Left lobe of liver (tissue), 2 donors: Measurements from ENCODE around the gene SORCS3. TPM values are rescaled to one million over a fixed set of nuclear protein-coding genes. Genes with fewer than 3 reads are reported as not detected.

Experiments
- ATAC-seq: fragments of 200-7000 bp; cut with Tn5 transposase; one replicate; pipeline ENCODE4 v1.9.1; 2020; ENCODE audit warnings: mild to moderate bottlenecking, moderate library complexity
- DNase-seq: peaks from one replicate; pipeline ENCODE4 v3.0.0-alpha.2; 2020; ENCODE audit warnings: low spot score
- total RNA-seq: library from RNA; stranded (reverse); gene quantifications from one replicate; pipeline ENCODE4 v1.2.1, GENCODE V29; 2021
- donor health status: DM: no; HTN: no; CAD: no; lungs with moderate emphysema.
- donor health status: DM: no; HTN: yes; CAD: no.

SORCS3 gene
- total RNA-seq, 1 donor from 2014 or later, result not detected

DNA sequence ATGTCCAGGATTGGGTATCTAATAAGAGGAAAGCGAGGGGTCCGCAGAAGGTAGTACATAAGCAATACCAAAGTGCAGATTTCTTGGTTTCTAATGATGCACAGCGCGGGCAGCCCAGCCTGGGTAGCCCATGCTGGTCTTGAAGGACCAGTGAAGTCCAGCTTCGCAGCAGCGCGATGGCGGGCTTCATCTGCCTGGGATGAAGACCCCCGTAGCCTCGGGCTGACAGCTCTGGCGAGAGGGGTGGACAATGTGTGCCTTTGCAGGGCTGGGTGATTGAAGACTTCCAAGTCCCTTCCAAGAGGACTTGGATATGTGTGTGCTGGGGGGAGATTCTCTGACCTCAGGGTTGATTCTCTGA is 2.2 kb downstream of the SORCS3 start:
- DNase-seq (no peak), ATAC-seq (no peak)

DNA sequence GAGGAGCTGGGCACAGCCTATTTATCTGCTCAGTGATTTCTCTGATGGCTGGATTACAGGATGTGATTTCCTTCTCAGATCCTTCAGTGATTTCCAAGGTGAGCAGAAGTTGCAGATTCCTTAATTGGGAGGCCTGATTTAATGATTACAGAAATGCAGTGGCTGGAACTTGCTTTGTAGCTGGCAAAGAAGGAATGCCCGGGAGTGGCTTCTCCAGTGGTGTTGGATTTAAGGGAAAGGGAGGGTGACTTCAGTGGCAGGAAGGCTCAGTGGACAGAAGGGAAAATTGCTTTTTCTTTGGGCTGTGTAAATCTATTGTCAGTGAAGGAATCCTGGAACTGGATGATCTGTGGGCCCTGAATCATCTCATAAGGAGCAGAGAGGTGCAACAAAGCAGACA is 5.1 kb downstream of the SORCS3 start:
- no peak for DNase-seq
- no peak for ATAC-seq

DNA sequence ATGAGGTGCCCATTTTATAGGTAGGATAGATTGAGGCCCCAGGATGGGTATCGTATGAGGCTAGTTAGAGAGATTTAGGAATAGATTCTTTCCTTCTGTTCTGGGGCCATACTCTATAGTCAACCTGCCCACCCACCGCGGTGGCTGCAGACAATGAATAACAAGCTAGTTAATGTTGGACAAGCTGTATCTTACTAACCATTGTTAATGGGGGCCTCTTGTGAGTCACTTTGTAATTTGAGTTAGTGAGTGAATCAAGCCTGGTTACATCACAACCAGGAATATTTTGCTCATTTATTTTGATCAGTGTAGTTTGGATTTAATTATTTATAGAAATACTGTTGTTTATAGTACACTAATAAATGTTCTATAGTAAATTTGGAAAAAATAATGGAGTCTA is 7.3 kb downstream of the SORCS3 start:
- ATAC-seq (no peak), DNase-seq (no peak)

- DNase-seq (no peak), ATAC-seq (no peak)
These were observed 9.0 kb downstream of the SORCS3 start for GRCh38 chr10:104650072-104650471.

- no peak for DNase-seq
- ATAC-seq, result no peak
These were observed 9.7 kb downstream of the SORCS3 start for GRCh38 chr10:104650635-104651331.

- DNase-seq (no peak), ATAC-seq (no peak)
These were observed 15.9 kb downstream of the SORCS3 start for GRCh38 chr10:104657036-104657435.

- ATAC-seq (no peak), DNase-seq (no peak)
These were observed 16.4 kb downstream of the SORCS3 start for GRCh38 chr10:104657457-104657856.

GRCh38 chr10:104658067-104658466 is 17.0 kb downstream of the SORCS3 start:
- DNase-seq, result no peak
- ATAC-seq, result no peak

DNA sequence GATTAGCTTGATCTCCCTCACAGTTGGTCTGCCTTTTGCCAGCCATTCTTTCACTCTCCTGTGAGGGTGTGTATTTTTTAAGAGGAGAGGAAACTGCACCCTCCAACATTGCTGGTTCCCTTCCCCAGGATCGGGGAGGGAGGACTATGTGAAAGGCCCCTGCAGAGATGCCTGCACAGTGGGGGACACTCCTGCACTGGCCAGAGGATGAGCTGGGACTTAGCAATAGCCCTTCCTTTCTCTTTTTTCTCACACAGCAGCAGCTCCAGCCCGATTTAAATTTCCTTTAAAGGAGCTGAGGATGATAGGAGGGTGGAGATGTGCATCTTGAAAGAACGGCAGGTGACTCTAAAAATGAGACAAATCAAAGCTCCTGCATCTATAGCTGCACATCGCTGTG is 18.7 kb downstream of the SORCS3 start:
- ATAC-seq (no peak), DNase-seq (no peak)

DNA sequence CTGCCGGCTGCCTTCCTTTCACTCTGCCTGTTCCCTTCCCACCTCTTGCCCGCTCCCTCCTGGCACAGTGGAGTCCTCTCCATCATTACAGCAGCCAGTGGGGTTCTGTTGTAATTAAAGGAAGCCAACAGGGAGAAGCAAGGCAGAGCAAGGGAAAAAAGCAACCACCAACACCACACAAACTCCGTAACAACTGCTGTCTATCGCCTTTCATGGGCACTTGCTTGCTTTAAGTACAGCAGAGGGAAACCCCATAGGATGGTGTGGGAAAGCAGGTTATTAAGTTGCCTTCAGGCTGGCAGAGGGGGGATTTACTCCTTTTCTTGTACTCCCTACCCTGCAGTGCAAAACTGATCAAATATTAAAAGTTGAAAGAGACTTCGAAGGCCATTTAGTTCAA is 22.0 kb downstream of the SORCS3 start:
- no peak for ATAC-seq
- no peak for DNase-seq

DNA sequence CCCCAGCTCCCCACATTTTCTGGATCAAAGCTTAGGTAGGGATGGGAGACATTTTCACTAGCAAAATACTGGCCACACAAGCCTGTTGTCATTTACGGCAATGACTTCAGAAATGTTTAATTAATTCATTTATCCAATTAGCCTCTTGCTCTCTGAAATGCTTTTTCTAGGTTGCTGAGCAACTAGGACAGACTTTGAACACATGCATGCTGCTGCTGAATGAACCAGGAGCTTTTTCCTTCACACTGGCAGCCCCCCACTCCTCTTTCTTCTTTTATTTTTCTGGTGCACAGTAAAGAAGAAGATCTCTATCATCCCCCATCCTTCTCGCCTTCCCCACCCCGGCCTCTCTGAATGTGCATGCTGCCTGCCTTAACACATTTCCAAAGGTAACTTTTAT is 22.5 kb downstream of the SORCS3 start:
- no peak for DNase-seq

DNA sequence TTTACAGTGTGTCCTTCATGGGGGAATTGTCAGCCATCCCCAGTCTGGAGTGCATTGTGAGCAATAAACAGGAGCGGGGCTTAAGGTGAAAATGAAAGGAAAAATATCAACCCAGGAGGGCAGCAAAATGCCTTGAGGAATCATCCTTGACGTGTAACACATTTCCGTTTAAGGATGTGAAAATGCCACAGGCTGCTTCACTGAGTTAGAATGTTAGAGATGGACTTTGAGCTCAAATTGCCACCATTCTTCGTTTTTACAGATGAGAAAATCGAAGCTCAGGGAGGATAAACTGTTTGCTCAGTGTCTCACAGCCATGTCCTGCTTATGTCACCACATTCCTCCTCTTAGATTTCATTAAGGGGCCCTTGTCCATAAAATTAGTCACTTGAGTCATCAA is 23.1 kb downstream of the SORCS3 start:
- ATAC-seq (no peak), DNase-seq (no peak)

More for the DNA sequence above, 22.5 kb downstream of the SORCS3 start:
- ATAC-seq, result no peak

- DNase-seq (no peak), ATAC-seq (no peak)
These were observed 24.1 kb downstream of the SORCS3 start for GRCh38 chr10:104665174-104665573.

GRCh38 chr10:104666106-104666505 is 25.0 kb downstream of the SORCS3 start:
- DNase-seq, result no peak
- ATAC-seq, result no peak

- no peak for DNase-seq
- ATAC-seq, result no peak
These were observed 35.8 kb downstream of the SORCS3 start for GRCh38 chr10:104676874-104677273.

DNA sequence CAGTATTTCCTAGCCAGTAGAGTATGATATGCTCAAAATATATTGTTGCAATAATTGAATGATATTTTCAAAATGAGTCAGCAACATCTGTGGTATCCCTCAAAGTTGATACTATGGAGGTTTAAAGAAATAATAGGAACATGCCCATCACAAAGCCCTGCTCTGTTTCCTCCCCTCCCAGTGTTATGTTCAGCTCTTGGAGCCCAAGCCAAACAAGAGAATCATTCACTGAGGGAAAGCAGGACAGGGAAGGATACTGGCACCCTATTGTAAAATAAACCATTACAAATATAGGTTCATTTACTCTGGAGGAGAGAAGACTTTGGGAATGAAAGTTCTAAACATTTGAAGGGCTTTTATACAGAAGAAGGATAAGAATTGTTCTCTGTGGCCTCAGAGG is 37.6 kb downstream of the SORCS3 start:
- DNase-seq, result no peak
- ATAC-seq, result no peak

DNA sequence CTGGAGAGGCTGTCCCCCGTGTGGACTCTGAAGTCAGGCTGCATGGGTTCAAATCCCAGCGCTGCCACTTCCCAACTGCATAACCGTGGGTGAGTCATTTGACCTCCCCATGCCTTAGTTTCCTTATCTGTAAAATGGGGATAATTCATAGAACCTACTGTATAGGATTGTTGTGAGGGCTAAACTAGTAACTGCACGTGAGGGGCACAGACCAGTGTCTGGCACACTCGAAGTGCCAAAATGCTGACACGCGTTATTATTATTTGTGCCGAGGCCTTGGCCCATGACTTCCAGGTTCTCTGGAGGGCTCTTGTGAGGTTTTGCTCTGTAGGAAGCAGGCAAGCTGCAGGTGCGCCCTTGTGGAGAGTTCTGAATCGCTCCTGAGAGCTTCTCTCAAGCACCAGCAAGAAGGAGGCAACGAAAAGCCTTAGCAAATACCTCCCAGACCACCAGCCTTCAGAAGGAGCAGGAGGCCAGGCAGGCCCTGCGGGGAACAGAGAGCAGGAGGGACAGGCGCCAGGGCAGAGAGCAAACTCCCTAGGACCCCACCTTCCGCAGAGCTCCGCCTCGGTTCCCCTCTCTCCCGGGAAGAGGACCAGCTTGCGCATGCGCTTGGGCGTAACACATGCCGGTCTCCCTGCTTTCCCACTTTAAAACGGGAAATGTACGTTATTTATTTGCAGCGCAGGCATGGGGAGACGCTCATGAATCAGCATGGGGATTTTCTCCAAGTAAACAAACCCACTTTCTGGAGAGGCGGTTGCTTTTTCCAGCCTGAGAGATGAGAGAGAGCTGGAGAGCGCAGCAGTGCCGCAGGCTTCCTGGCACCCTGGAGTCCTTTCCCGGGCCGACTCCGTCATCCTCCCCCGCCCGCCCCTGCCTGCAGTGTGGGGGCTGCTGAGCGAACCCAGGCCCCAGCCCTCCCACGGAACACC is 39.6 kb downstream of the SORCS3 start:
- no peak for ATAC-seq
- no peak for DNase-seq

GRCh38 chr10:104681485-104681884 is 40.4 kb downstream of the SORCS3 start:
- DNase-seq, result no peak
- no peak for ATAC-seq

GRCh38 chr10:104683567-104683966 is 42.5 kb downstream of the SORCS3 start:
- no peak for DNase-seq
- no peak for ATAC-seq

DNA sequence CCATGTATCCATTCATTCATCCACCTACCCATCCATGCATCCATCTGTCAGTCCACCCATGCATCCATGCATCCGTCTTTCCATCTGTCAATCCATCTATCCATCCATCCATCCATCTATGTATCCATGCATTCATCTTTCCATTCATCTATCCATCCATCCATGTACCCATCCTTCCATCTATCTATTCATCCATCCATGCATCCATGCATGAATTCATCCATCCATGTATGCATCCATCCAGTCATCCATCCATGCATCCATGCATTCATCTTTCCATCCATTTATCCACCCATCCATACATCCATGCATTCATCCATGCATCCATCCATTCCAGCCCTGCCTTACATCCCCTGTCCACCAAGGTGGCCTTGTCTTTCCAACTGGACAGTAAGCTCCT is 45.7 kb downstream of the SORCS3 start:
- no peak for ATAC-seq
- DNase-seq, result no peak

- DNase-seq (no peak), ATAC-seq (no peak)
These were observed 47.4 kb downstream of the SORCS3 start for GRCh38 chr10:104688251-104689042.

GRCh38 chr10:104689105-104689504 is 48.0 kb downstream of the SORCS3 start:
- ATAC-seq, result no peak

More at GRCh38 chr10:104689105-104689504, 48.0 kb downstream of the SORCS3 start:
- no peak for DNase-seq
